ENCODE results near the gene ADRA1B. TPM values are rescaled to one million over a fixed set of nuclear protein-coding genes. Genes with fewer than 3 reads are reported as not detected.

The ADRA1B gene
- total RNA-seq, 4 donors from 2014 or later, result under 0.01 to 5.2 (median 1.2) TPM; not detected in 1

- no peaks in the 10 kb centered on the region for H3K9me3 ChIP-seq
- peak overlapping the region; percentile 21 to 60 for H3K27ac ChIP-seq
- H3K4me3 ChIP-seq, result no peak overlapping the region
- TF ChIP-seq POLR2A (IDR thresholded peaks at IDR 0.05), result no peak
- TF ChIP-seq, protein P1, sequence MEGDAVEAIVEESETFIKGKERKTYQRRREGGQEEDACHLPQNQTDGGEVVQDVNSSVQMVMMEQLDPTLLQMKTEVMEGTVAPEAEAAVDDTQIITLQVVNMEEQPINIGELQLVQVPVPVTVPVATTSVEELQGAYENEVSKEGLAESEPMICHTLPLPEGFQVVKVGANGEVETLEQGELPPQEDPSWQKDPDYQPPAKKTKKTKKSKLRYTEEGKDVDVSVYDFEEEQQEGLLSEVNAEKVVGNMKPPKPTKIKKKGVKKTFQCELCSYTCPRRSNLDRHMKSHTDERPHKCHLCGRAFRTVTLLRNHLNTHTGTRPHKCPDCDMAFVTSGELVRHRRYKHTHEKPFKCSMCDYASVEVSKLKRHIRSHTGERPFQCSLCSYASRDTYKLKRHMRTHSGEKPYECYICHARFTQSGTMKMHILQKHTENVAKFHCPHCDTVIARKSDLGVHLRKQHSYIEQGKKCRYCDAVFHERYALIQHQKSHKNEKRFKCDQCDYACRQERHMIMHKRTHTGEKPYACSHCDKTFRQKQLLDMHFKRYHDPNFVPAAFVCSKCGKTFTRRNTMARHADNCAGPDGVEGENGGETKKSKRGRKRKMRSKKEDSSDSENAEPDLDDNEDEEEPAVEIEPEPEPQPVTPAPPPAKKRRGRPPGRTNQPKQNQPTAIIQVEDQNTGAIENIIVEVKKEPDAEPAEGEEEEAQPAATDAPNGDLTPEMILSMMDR (IDR thresholded peaks at IDR 0.05), result no peak
- intact Hi-C loops (cut with DNase I; ENCODE audit: low total_unique reads), result loop anchor here (10.0 kb wide), 3 partner anchors 138 to 468 kb away; no protein-coding TSS in a partner anchor
- DNase-seq, result peak; percentile 41 to 63
- no peaks in the 10 kb centered on the region for H3K4me1 ChIP-seq
- no peaks in the 10 kb centered on the region for H3K27me3 ChIP-seq
- H3K36me3 ChIP-seq, result no peaks in the 10 kb centered on the region
Measured at GRCh38 chr5:159913048-159913447, 3.2 kb upstream of the ADRA1B start.

DNA sequence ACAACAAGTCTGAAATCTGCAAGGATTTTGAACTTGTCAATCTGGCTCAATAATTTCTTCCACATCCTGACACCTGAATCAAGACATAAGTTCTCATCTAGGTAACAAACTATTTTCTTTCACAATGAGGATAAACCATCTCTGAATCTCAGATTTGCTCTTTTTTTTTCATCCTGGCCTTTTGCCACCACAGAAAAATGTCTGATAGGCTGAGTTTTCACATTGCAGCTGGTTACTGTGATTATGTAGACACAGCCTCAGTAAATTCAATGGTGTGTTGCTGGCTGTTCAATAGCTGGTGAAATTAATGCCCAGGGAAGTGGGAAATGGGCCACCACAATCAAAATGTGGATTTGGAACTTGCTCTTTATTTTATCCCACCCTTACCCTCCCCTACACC is 2.8 kb upstream of the ADRA1B start:
- H3K4me1 ChIP-seq, result no peaks in the 10 kb centered on the region
- no peaks in the 10 kb centered on the region for H3K36me3 ChIP-seq
- no peaks in the 10 kb centered on the region for H3K27me3 ChIP-seq
- no peak overlapping the region for H3K4me3 ChIP-seq
- intact Hi-C loops (cut with DNase I; ENCODE audit: low total_unique reads), result loop anchor here (10.0 kb wide), 3 partner anchors 139 to 469 kb away; no protein-coding TSS in a partner anchor
- H3K9me3 ChIP-seq, result no peaks in the 10 kb centered on the region
- DNase-seq, result peak in 1 of 2 donors; percentile 36
- H3K27ac ChIP-seq, result peak overlapping the region; percentile 21 to 60
- no peak for TF ChIP-seq POLR2A (IDR thresholded peaks at IDR 0.05)
- TF ChIP-seq, protein P1 (IDR thresholded peaks at IDR 0.05), result no peak

- H3K27ac ChIP-seq, result peak overlapping the region; percentile 35 to 79
- H3K36me3 ChIP-seq, result no peaks in the 10 kb centered on the region
- peak overlapping the region in 1 of 2 donors; percentile 47 for H3K4me3 ChIP-seq
- H3K9me3 ChIP-seq, result no peaks in the 10 kb centered on the region
- intact Hi-C loops (cut with DNase I; ENCODE audit: low total_unique reads), result loop anchor here (10.0 kb wide), 3 partner anchors 142 to 472 kb away; no protein-coding TSS in a partner anchor
- DNase-seq, result no peak
- H3K27me3 ChIP-seq, result no peaks in the 10 kb centered on the region
- TF ChIP-seq, protein P1 (IDR thresholded peaks at IDR 0.05), result no peak
- TF ChIP-seq POLR2A (IDR thresholded peaks at IDR 0.05), result no peak
- no peaks in the 10 kb centered on the region for H3K4me1 ChIP-seq
Measured at GRCh38 chr5:159916841-159917761, 819 bp downstream of the ADRA1B start.

- no peak for TF ChIP-seq POLR2A (IDR thresholded peaks at IDR 0.05)
- TF ChIP-seq, protein P1 (IDR thresholded peaks at IDR 0.05), result no peak
- H3K4me1 ChIP-seq, result no peaks in the 10 kb centered on the region
- intact Hi-C loops (cut with DNase I; ENCODE audit: low total_unique reads), result loop anchor here (10.0 kb wide), 3 partner anchors 143 to 473 kb away; no protein-coding TSS in a partner anchor
- no peak for DNase-seq
- no peaks in the 10 kb centered on the region for H3K27me3 ChIP-seq
- no peaks in the 10 kb centered on the region for H3K9me3 ChIP-seq
- H3K36me3 ChIP-seq, result no peaks in the 10 kb centered on the region
- H3K4me3 ChIP-seq, result peak overlapping the region in 1 of 2 donors; percentile 2
- peak overlapping the region in 1 of 2 donors; percentile 79 for H3K27ac ChIP-seq
Measured at GRCh38 chr5:159917994-159918393, 1.7 kb downstream of the ADRA1B start.

- H3K4me3 ChIP-seq, result no peak overlapping the region
- H3K36me3 ChIP-seq, result no peaks in the 10 kb centered on the region
- TF ChIP-seq, protein P1 (IDR thresholded peaks at IDR 0.05), result no peak
- no peak for TF ChIP-seq POLR2A (IDR thresholded peaks at IDR 0.05)
- intact Hi-C loops (cut with DNase I; ENCODE audit: low total_unique reads), result no loop called here
- no peaks in the 10 kb centered on the region for H3K27me3 ChIP-seq
- no peaks in the 10 kb centered on the region for H3K4me1 ChIP-seq
- no peaks in the 10 kb centered on the region for H3K9me3 ChIP-seq
- DNase-seq, result no peak
- no peak overlapping the region for H3K27ac ChIP-seq
Measured at GRCh38 chr5:159921721-159922120, 5.4 kb downstream of the ADRA1B start.
